ENCODE data around the gene PHLDA2. TPM values are rescaled to one million over a fixed set of nuclear protein-coding genes. Genes with fewer than 3 reads are reported as not detected.

The PHLDA2 gene
- total and polyA plus RNA-seq, 2 of the 13 experiments (the other 11 are each of a cell fraction or from before 2014, with no cell fraction given): 0.55 to 0.78 TPM

GRCh38 chr11:2901854-2902783 lies 27.1 kb downstream of the PHLDA2 start (continued):
- TF ChIP-seq ZFP36 (IDR thresholded peaks at IDR 0.05; ENCODE audit: borderline replicate concordance, low read depth, low read length, partially characterized antibody) (no peak), ZGPAT (CRISPR knock-in tag; IDR thresholded peaks at IDR 0.05) (peak; percentile 40; the same call in 1 of the 2 replicates), NFE2L2 (IDR thresholded peaks at IDR 0.05; ENCODE audit: low read length) (peak; percentile 9; the same call in 1 of the 2 replicates), ZNF558 (CRISPR knock-in tag; IDR thresholded peaks at IDR 0.05; ENCODE audit: borderline replicate concordance) (0 out of 2 replicates have a peak, but pooled peaks have one; percentile 46), MXI1 (IDR thresholded peaks at IDR 0.05; ENCODE audit: borderline replicate concordance, low read depth, low read length) (peak; percentile 64; the same call in 1 of the 3 replicates), POLR2A (IDR thresholded peaks at IDR 0.05; ENCODE audit: insufficient read depth in 1 of 2, low read depth in 2 of 2, low read length in 2 of 2) (peak in 1 of 2 experiments; percentile 33; a peak in 1 of 4 replicates), SP1 (IDR thresholded peaks at IDR 0.05) (no peak), SP1 (CRISPR knock-in tag; IDR thresholded peaks at IDR 0.05) (peak; percentile 37), SAP130 (CRISPR knock-in tag; IDR thresholded peaks at IDR 0.05; ENCODE audit: low read depth) (peak; percentile 88), ZNF441 (CRISPR knock-in tag; IDR thresholded peaks at IDR 0.05; ENCODE audit: borderline replicate concordance) (no peak), ZFY (CRISPR knock-in tag; IDR thresholded peaks at IDR 0.05) (0 out of 2 replicates have a peak, but pooled peaks have one; percentile 33), ZNF468 (CRISPR knock-in tag; IDR thresholded peaks at IDR 0.05) (no peak), ELF3 (CRISPR knock-in tag; IDR thresholded peaks at IDR 0.05) (peak; percentile 58; the same call in 1 of the 2 replicates), TRIM24 (CRISPR knock-in tag; IDR thresholded peaks at IDR 0.05) (no peak), TSC22D2 (CRISPR knock-in tag; IDR thresholded peaks at IDR 0.05; ENCODE audit: borderline replicate concordance) (no peak), KAT2B (IDR thresholded peaks at IDR 0.05; ENCODE audit: borderline replicate concordance, low read depth, low read length) (no peak), ZNF292 (CRISPR knock-in tag; IDR thresholded peaks at IDR 0.05; ENCODE audit: borderline replicate concordance, low read depth) (no peak), HNRNPK (IDR thresholded peaks at IDR 0.05; ENCODE audit: low read depth, low read length, poor library complexity, severe bottlenecking) (peak; percentile 21), SP2 (CRISPR knock-in tag; IDR thresholded peaks at IDR 0.05) (peak; percentile 38; the same call in 1 of the 2 replicates), NCOA2 (CRISPR knock-in tag; IDR thresholded peaks at IDR 0.05) (no peak), ZBTB37 (CRISPR knock-in tag; IDR thresholded peaks at IDR 0.05) (no peak), ZNF281 (CRISPR knock-in tag; IDR thresholded peaks at IDR 0.05; ENCODE audit: borderline replicate concordance) (peak; percentile 25; the same call in 1 of the 2 replicates), ESRRA (CRISPR knock-in tag; IDR thresholded peaks at IDR 0.05; ENCODE audit: low read depth) (0 out of 2 replicates have a peak, but pooled peaks have one; percentile 43), KAT8 (CRISPR knock-in tag; IDR thresholded peaks at IDR 0.05) (peak; percentile 20; the same call in 1 of the 2 replicates), CHCHD3 (CRISPR knock-in tag; IDR thresholded peaks at IDR 0.05) (peak; percentile 86; the same call in 1 of the 2 replicates)

Measured in HepG2 (cell line).